ENCODE measurements around the gene BMPR1B. TPM values are rescaled to one million over a fixed set of nuclear protein-coding genes. Genes with fewer than 3 reads are reported as not detected.

BMPR1B gene
- total and polyA plus RNA-seq, 2 donors from 2014 or later: 4.1 to 5.5 TPM

GRCh38 chr4:94939791-94940519 lies 182.2 kb downstream of the BMPR1B start:
- DNase-seq (no peak), FAIRE-seq (no peak)
- no peaks in the 10 kb centered on the region for H3K4me1 ChIP-seq (ENCODE audit: control insufficient read depth in 2 of 3, insufficient read depth in 2 of 3, low read depth in 1 of 3, low read length in 3 of 3)
- TF ChIP-seq CTCF (IDR thresholded peaks at IDR 0.05; ENCODE audit: borderline replicate concordance, extremely low read depth, insufficient read depth): no peak
- no peaks in the 10 kb centered on the region for H3K36me3 ChIP-seq (ENCODE audit: control insufficient read depth in 2 of 3, insufficient read depth in 3 of 3, low read length in 3 of 3)
- H3K9me3 ChIP-seq (ENCODE audit: control insufficient read depth in 2 of 3, insufficient read depth in 1 of 3, low read length in 3 of 3): no peaks in the 10 kb centered on the region
- intact Hi-C loops (cut with DNase I): no loop called here
- no peak overlapping the region for H3K9ac ChIP-seq (ENCODE audit: low read length in 3 of 3)
- H3K4me3 ChIP-seq (ENCODE audit: low read length in 3 of 3): no peak overlapping the region
- H3K27me3 ChIP-seq (ENCODE audit: control insufficient read depth, insufficient read depth, low read length): no peaks in the 10 kb centered on the region
- no peak overlapping the region for H3K27ac ChIP-seq (ENCODE audit: low read depth in 2 of 2, low read length in 2 of 2)

- Histone ChIP-seq H3K27me3 (ENCODE audit: control insufficient read depth, insufficient read depth, low read length) (no peaks in the 10 kb centered on the region), H3K9me3 (ENCODE audit: control insufficient read depth in 2 of 3, insufficient read depth in 1 of 3, low read length in 3 of 3) (no peaks in the 10 kb centered on the region), H3K36me3 (ENCODE audit: control insufficient read depth in 2 of 3, insufficient read depth in 3 of 3, low read length in 3 of 3) (no peaks in the 10 kb centered on the region), H3K27ac (ENCODE audit: low read depth in 2 of 2, low read length in 2 of 2) (no peak overlapping the region), H3K9ac (ENCODE audit: low read length in 3 of 3) (no peak overlapping the region), H3K4me1 (ENCODE audit: control insufficient read depth in 2 of 3, insufficient read depth in 2 of 3, low read depth in 1 of 3, low read length in 3 of 3) (no peaks in the 10 kb centered on the region), H3K4me3 (ENCODE audit: low read length in 3 of 3) (no peak overlapping the region)
- intact Hi-C loops (cut with DNase I): no loop called here
- no peak for TF ChIP-seq CTCF (IDR thresholded peaks at IDR 0.05; ENCODE audit: borderline replicate concordance, extremely low read depth, insufficient read depth)
- FAIRE-seq (no peak), DNase-seq (no peak)
Observed at GRCh38 chr4:94940520-94940908, 182.8 kb downstream of the BMPR1B start.

- TF ChIP-seq CTCF (IDR thresholded peaks at IDR 0.05; ENCODE audit: borderline replicate concordance, extremely low read depth, insufficient read depth): no peak
- intact Hi-C loops (cut with DNase I): no loop called here
- no peaks in the 10 kb centered on the region for H3K9me3 ChIP-seq (ENCODE audit: control insufficient read depth in 2 of 3, insufficient read depth in 1 of 3, low read length in 3 of 3)
- H3K27me3 ChIP-seq (ENCODE audit: control insufficient read depth, insufficient read depth, low read length): no peaks in the 10 kb centered on the region
- no peak overlapping the region for H3K9ac ChIP-seq (ENCODE audit: low read length in 3 of 3)
- no peak for FAIRE-seq
- no peak for DNase-seq
- no peak overlapping the region for H3K4me3 ChIP-seq (ENCODE audit: low read length in 3 of 3)
- no peaks in the 10 kb centered on the region for H3K36me3 ChIP-seq (ENCODE audit: control insufficient read depth in 2 of 3, insufficient read depth in 3 of 3, low read length in 3 of 3)
- no peaks in the 10 kb centered on the region for H3K4me1 ChIP-seq (ENCODE audit: control insufficient read depth in 2 of 3, insufficient read depth in 2 of 3, low read depth in 1 of 3, low read length in 3 of 3)
- no peak overlapping the region for H3K27ac ChIP-seq (ENCODE audit: low read depth in 2 of 2, low read length in 2 of 2)
Observed at GRCh38 chr4:94941706-94942105, 184.0 kb downstream of the BMPR1B start.

GRCh38 chr4:94944726-94945125 lies 187.0 kb downstream of the BMPR1B start:
- Histone ChIP-seq H3K36me3 (ENCODE audit: control insufficient read depth in 2 of 3, insufficient read depth in 3 of 3, low read length in 3 of 3) (no peaks in the 10 kb centered on the region), H3K27ac (ENCODE audit: low read depth in 2 of 2, low read length in 2 of 2) (no peak overlapping the region), H3K4me1 (ENCODE audit: control insufficient read depth in 2 of 3, insufficient read depth in 2 of 3, low read depth in 1 of 3, low read length in 3 of 3) (no peaks in the 10 kb centered on the region), H3K9me3 (ENCODE audit: control insufficient read depth in 2 of 3, insufficient read depth in 1 of 3, low read length in 3 of 3) (no peaks in the 10 kb centered on the region), H3K9ac (ENCODE audit: low read length in 3 of 3) (no peak overlapping the region), H3K27me3 (ENCODE audit: control insufficient read depth, insufficient read depth, low read length) (no peaks in the 10 kb centered on the region), H3K4me3 (ENCODE audit: low read length in 3 of 3) (no peak overlapping the region)
- DNase-seq: no peak
- TF ChIP-seq CTCF (IDR thresholded peaks at IDR 0.05; ENCODE audit: borderline replicate concordance, extremely low read depth, insufficient read depth): no peak
- intact Hi-C loops (cut with DNase I): no loop called here
- no peak for FAIRE-seq

All from kidney (tissue), 14 donors.